VCaP (cell line): ENCODE data around the gene USF1.
"Not testable (repeated sequence)": the region's sequence is repeated elsewhere in the genome, so short reads cannot be mapped to it uniquely, and the experiment has no call there.

Experiments used
- H3K27ac ChIP-seq: fragments of 450-650 bp; 2 replicates; pipeline ENCODE4 v1.5.1; 2017
- TF ChIP-seq, protein P1 (sequence below): fragments of 450-650 bp; conservative IDR thresholded peaks from 2 replicates; pipeline ENCODE4 v1.5.1; 2017; ENCODE audit warnings: mild to moderate bottlenecking, moderate library complexity

Gene USF1

DNA sequence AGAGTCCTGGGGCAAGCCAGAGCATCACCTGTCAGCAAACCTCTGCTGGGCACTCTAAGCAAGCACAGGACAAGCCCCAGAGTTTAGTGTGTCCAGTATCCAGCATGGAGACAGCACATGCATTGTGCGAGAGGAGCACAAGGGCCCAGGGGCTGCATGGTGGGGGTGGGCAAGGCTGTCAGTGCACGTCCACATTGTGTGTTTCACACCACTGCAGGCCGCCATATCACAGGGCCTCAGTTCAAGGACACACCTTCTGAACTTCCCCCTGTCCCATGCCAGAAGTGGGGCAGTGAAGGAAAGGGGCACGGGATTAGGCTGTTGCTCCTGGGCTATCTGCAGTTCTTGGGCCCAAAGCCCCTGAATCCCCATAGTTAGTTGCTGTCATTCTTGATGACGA is 6.2 kb downstream of the USF1 start:
- TF ChIP-seq, protein P1, sequence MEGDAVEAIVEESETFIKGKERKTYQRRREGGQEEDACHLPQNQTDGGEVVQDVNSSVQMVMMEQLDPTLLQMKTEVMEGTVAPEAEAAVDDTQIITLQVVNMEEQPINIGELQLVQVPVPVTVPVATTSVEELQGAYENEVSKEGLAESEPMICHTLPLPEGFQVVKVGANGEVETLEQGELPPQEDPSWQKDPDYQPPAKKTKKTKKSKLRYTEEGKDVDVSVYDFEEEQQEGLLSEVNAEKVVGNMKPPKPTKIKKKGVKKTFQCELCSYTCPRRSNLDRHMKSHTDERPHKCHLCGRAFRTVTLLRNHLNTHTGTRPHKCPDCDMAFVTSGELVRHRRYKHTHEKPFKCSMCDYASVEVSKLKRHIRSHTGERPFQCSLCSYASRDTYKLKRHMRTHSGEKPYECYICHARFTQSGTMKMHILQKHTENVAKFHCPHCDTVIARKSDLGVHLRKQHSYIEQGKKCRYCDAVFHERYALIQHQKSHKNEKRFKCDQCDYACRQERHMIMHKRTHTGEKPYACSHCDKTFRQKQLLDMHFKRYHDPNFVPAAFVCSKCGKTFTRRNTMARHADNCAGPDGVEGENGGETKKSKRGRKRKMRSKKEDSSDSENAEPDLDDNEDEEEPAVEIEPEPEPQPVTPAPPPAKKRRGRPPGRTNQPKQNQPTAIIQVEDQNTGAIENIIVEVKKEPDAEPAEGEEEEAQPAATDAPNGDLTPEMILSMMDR = no peak
- peak overlapping the region; percentile 93 for H3K27ac ChIP-seq

DNA sequence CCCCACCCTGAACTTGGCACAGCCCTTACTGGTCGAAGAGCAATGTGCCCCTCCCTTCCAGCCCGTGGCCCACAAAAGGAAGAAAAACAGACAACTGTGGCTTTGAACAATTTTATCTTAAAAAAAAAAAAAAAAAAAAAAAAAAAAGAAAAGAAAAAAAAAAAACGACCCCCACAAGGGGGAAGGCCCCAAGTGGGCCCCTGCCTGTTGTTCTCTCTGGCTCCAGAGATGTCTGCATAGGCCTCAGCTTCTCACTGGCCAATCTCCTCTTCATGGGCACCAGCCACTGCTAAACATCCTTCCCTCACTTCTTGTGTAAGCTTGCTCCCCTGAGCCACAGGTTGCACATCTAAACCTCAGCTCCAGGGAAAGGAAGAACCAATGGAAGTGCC is 6.6 kb downstream of the USF1 start:
- peak overlapping the region; percentile 93 for H3K27ac ChIP-seq
- TF ChIP-seq, protein P1 = no peak

DNA sequence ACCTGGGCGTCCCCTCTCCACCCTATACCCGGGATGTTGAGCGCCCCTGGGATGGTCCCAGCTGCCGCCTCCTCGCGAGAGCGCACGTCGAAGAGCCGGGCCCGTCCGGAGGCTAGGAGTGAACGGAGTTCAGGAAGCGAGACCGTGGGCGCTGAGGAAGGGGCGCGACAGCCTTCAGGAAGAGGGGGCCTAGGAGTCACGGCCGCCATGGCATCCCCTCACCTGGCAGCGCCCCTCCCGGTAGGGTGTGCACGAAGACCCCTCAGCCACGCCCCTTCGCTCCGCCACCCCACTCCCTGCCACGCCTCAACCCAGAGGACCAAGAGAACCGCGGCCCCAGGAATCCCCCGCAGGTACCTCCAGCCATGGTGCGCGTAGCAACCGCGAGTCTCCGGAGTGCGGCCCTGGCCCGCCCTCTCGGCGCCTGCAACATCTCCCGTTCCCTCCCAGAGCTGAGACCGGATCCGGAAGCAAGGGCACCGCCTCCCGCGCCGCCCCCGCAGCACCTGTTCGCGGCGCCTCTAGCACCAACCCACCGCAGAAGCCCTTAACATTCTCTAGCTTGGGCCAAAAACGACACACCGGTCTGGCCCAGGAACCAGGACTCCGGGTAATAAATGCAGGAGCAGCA is 7.1 kb downstream of the USF1 start, which contains the start of gene TSTD1:
Gene TSTD1 (minus strand): TSS at position 442 of the 631 bp plus-strand sequence. CDS start 75 bp downstream, at position 367.
- TF ChIP-seq, protein P1 = no peak
- H3K27ac ChIP-seq = peak within 1 kb of the TSS; percentile 93

DNA sequence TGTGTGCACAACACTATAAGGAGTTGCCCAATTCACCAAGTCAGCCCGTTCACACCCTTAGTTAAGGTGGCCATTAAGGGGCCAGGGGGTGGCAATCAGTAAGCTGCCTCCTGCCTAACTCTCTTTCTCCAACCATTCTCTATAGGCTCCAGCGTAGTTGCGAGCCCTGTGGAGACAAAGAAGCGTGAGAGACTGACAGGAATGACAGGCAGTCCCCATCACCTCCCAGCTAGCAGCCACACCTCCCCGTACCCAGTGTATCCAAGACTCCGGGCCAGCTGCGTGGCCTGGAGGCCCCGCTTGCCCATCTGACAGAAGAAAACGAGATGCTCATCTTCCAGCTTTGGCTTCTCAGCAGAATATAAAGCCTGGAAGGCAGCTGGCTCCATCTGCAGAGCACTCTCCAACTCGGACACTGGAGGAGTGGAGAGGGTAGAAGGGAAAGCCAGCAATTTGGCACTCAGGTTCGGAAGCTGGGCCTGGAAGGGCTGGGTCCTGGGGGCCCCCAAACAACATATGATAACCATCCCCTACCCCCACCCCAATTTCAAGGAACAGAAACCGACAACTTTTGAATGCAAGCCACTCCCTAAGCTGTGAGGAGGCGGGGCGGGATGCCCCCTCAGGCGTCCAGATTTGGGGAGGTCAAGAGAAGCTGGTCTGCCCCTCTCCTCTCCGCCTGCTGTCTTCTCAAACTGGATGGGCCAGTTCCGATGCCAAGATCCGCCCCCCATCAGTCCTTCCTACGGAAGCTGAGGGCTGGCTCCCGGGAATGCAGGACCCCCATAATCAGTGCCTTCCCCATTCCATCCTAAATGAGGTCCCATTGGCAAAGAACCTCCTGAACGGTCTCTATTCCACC is 7.9 kb downstream of the USF1 start:
- TF ChIP-seq, protein P1 = no peak
- H3K27ac ChIP-seq = peak overlapping the region; percentile 93

DNA sequence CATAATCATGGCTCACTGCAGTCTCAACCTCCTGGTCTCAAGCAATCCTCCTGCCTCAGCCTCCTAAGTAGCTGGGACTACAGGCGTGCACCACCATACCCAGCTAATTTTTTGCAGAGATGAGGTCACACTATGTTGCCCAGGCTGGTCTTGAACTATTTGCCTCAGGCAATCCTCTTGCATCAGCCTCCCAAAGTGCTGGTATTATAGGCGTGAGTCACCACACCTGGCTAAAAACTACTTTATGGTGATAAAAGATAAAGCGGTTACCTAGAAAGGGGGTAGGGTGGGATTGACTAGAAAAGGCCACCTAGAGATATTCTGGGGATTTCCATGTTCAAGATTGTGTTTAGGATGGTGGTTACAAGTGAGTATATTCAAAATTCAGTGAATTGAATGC is 12.0 kb downstream of the USF1 start:
- no peak overlapping the region for H3K27ac ChIP-seq
- TF ChIP-seq, protein P1 = no peak

DNA sequence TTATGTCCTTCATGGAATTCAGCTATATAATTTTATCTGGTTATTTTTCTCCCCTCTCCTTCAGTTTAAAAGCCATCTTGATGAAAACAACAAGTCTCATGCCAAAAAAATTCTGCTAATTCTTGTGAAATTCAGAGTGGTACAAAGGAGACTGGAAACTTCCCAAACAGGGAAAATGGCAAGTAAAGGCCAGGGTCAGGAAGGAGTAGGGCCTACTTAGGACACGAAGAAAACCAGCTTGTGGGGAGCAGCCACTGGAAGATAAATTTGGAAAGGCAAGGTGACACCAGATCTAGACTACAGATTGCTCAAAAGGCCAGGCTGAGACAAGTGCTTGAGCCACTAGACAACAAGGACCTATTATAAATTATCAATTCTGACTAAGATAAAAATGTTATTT is 13.4 kb downstream of the USF1 start:
- TF ChIP-seq, protein P1 = no peak
- no peak overlapping the region for H3K27ac ChIP-seq

DNA sequence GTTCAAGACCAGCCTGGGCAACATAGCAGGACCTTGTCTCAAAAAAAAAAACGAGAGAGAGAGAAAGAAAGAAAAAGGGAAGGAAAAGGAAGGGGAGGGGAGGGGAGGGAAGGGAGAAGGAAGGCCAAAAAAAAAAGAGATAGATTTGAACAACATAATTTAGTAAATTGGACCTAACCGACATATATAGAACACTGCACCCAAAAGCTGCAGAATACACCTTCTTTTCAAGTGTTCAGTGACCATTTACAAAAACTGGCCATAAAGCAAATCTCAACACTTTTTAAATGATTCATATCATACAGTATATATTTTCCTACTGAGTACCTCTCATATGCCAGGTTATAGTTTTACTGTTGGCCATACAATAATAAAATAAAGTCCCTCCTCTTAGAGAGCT is 13.9 kb downstream of the USF1 start:
- no peak overlapping the region for H3K27ac ChIP-seq
- TF ChIP-seq, protein P1 = no peak

DNA sequence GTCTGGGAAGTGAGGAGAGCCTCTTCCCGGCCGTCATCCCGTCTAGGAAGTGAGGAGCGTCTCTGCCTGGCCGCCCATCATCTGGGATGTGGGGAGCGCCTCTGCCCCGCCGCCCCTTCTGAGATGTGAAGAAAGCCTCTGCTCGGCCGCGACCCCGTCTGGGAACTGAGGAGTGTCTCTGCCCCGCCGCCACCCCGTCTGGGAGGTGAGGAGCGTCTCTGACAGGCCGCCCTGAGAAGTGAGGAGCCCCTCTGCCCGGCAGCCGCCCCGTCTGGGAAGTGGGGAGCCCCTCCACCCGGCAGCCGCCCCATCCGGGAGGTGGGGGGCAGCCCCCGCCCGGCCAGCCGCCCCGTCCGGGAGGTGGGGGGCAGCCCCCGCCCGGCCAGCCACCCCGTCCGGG is 16.3 kb downstream of the USF1 start:
- not testable (repeated sequence) for H3K27ac ChIP-seq

DNA sequence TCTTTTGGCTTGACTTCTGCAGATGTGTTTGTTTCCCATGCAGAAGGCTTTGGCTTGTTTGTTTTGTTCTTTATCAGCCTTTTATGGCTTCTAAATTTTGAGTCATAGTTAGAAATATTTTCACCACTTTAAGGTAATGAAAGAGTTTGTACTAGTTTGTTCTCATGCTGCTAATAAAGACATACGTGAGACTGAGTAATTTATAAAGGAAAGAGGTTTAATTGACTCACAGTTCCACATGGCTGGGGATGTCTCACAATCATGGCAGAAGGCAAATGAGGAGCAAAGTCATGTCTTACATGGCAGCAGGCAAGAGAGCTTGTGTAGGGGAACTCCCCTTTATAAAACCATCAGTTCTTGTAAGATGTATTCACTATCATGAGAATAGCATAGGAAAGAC is 18.8 kb downstream of the USF1 start:
- peak overlapping the region; percentile 2; the same call in 1 of the 2 replicates for H3K27ac ChIP-seq

DNA sequence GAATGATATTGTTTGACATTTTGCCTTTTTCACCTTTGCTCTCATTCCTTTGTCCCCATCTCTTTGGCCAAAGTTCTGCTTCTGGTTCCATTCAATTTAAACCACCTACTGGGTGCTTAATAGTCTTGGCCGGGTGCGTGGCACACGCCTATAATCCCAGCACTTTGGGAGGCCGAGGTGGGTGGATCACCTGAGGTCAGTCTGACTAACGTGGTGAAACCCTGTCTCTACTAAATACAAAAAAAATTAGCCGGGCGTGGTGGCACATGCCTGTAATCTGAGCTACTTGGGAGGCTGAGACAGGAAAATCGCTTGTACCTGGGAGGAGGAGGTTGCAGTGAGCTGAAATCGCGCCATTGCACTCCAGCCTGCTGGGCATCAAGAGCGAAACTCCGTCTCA is 23.3 kb downstream of the USF1 start:
- H3K27ac ChIP-seq = not testable (repeated sequence)
